Heart right ventricle (tissue), 16 donors: Measurements from ENCODE around the gene MUC22. TPM values are rescaled to one million over a fixed set of nuclear protein-coding genes. Genes with fewer than 3 reads are reported as not detected.

Source experiments
- ATAC-seq, 8 donors: fragments of 200-7000 bp; cut with Tn5 transposase; one replicate each; pipeline ENCODE4 v1.9.1; 2020; ENCODE audit warnings: mild to moderate bottlenecking in 8 of 8, moderate library complexity in 8 of 8, moderate number of reproducible peaks in 1 of 8
- DNase-seq, 2 donors: peaks; one replicate each; pipeline ENCODE4 v3.0.0-alpha.2; 2020
- H3K27ac ChIP-seq, 10 donors: fragments of 200-600 bp; sonication (generic) in 2 of 10; one replicate each; pipeline versions ENCODE4 v1.5.0 to v1.8.0; 2020 to 2022; ENCODE audit warnings: mild to moderate bottlenecking in 3 of 10
- H3K27me3 ChIP-seq, 7 donors: fragments of 200-600 bp; one replicate each; pipeline ENCODE4 v1.8.0; 2021 to 2022; ENCODE audit warnings: mild to moderate bottlenecking in 2 of 7
- H3K36me3 ChIP-seq, 9 donors: fragments of 200-600 bp; sonication (generic) in 1 of 9; one replicate each; pipeline versions ENCODE4 v1.5.0 to v1.8.0; 2020 to 2022; ENCODE audit warnings: mild to moderate bottlenecking in 2 of 9
- H3K4me1 ChIP-seq, 9 donors: fragments of 200-600 bp; sonication (generic) in 1 of 9; one replicate each; pipeline versions ENCODE4 v1.5.0 to v1.8.0; 2020 to 2022; ENCODE audit warnings: mild to moderate bottlenecking in 4 of 9
- H3K4me3 ChIP-seq, 10 donors: fragments of 200-600 bp; sonication (generic) in 2 of 10; one replicate each; pipeline versions ENCODE4 v1.5.0 to v1.8.0; 2020 to 2022; ENCODE audit warnings: mild to moderate bottlenecking in 7 of 10, moderate library complexity in 2 of 10
- H3K9me3 ChIP-seq, 11 donors: fragments of 200-600 bp in 10 of 11; sonication (generic) in 2 of 11; one replicate each; pipeline versions ENCODE4 v1.5.0 to v1.8.0; 2013 to 2022; ENCODE audit warnings: mild to moderate bottlenecking in 2 of 11, control low read depth in 1 of 11, moderate library complexity in 1 of 11
- CTCF ChIP-seq, 9 donors: fragments of 200-600 bp; sonication (generic) in 2 of 9; IDR thresholded peaks; one replicate each; pipeline versions ENCODE4 v1.5.0 to v1.8.0; 2021 to 2022; ENCODE audit warnings: antibody characterized with exemption in 9 of 9, mild to moderate bottlenecking in 5 of 9, moderate library complexity in 1 of 9
- WGBS, 2 donors: extraction: QIAGEN DNeasy Blood & Tissue Kit; methylation state at CpG; one replicate each; pipeline ENCODE4 v1.1.7; 2013; ENCODE audit warnings: inconsistent platforms in 1 of 2; 5-methylcytosine and 5-hydroxymethylcytosine counted together
- intact Hi-C, 10 donors: fragments of 100-400 bp; cut with DNase I; formaldehyde crosslinking; loops; one replicate each; pipeline versions ENCODE4 v1.11.1 to v1.14.2; 2022
- polyA plus RNA-seq, 2 donors: library from polyadenylated mRNA; stranded (reverse); fragments of 200-250 nt; gene quantifications; one replicate each; pipeline ENCODE4 v1.2.3, GENCODE V29; 2013
- total RNA-seq, 10 donors: library from RNA; stranded (reverse); fragmentation: NEBNext Ultra II Directional in 3 of 10; extraction: Animal tissue kit (Norgen Biotek cat#: 25700) in 3 of 10; gene quantifications; one replicate each; pipeline versions ENCODE4 v1.2.1 to v1.2.4, GENCODE V29; 2021 to 2023
- donor health status: Arrhythmogenic right ventricular cardiomyopathy.
- donor health status: ischemic (EF 13 %, LVEDD 7.1; RV severe dilation, severe dysfunction).
- donor health status: healthy with polysubstance abuse.
- donor health status: DM: no; HTN: yes; CAD: no.
- donor health status: DM: no; HTN: no; CAD: no.
- donor health status: ischemic (EF 25% LVEDD 6.9; RV normal size, moderate dysfunction).
- donor health status: ischemic (EF 25% LVEDD 5.7; RV mildly dilated, moderate dysfunction).
- donor health status: healthy.
- donor health status: DM: yes; HTN: yes; CAD: no.
- donor health status: Ischemic cardiomyopathy.
- donor health status: ischemic (EF 35%, LVEDD 5.7; RV mildly dilated, moderate dysfunction).
- donor health status: nonischemic (EF 11% LVEDD 7.7; RV severe dilation, severe dysfunction).
- donor health status: DM: yes; HTN: yes; CAD: no.
- donor health status: PGD.
- donor health status: ischemic (EF 29% LVEDD 5.4; RV normal size, mild dysfunction).
- donor health status: nonischemic (EF 23%, LVEDD 6.1; RV moderate dilation, normal function).

The MUC22 gene
- total and polyA plus RNA-seq, 12 donors: under 0.01 to 0.64 (median 0.24) TPM

GRCh38 chr6:31068669-31069340 lies 58.5 kb downstream of the MUC22 start:
- no peaks in the 10 kb centered on the region for H3K9me3 ChIP-seq
- peak; percentile 74 to 81 for DNase-seq
- H3K4me1 ChIP-seq: peaks cover 0 to 13% (median 0%) of the 10 kb centered on the region in 9 donors
- intact Hi-C loops: loop anchor here in 4 of 10 donors (1.0 to 5.0 kb wide), 4 partner anchors 152 to 242 kb away; partner anchors contain the start of gene VARS2 (in 1 of the 4)
- ATAC-seq: peak; percentile 77 to 93 (median 84)
- H3K4me3 ChIP-seq: no peak overlapping the region
- no peaks in the 10 kb centered on the region for H3K27me3 ChIP-seq
- H3K27ac ChIP-seq: no peak overlapping the region
- TF ChIP-seq CTCF (IDR thresholded peaks at IDR 0.05): peak; percentile 67 to 91 (median 86)
- 47 to 48% methylated on average over 13 of the region's 13 CpGs for WGBS, 2 donors
- no peaks in the 10 kb centered on the region for H3K36me3 ChIP-seq

GRCh38 chr6:31070711-31071197 lies 60.5 kb downstream of the MUC22 start:
- Histone ChIP-seq H3K4me3 (no peak overlapping the region), H3K9me3 (no peaks in the 10 kb centered on the region), H3K27me3 (no peaks in the 10 kb centered on the region), H3K27ac (no peak overlapping the region), H3K4me1 (peaks cover 0 to 13% (median 0%) of the 10 kb centered on the region in 9 donors), H3K36me3 (no peaks in the 10 kb centered on the region)
- DNase-seq: peak in 1 of 2 donors; percentile 36
- peak; percentile 66 to 92 (median 84) for ATAC-seq
- TF ChIP-seq CTCF (IDR thresholded peaks at IDR 0.05): peak in 8 of 9 donors; percentile 15 to 64 (median 39)
- 38 to 40% methylated on average over 6 of the region's 6 CpGs for WGBS, 2 donors
- intact Hi-C loops: loop anchor here in 6 of 10 donors (1.0 to 5.0 kb wide), 6 partner anchors 153 to 248 kb away; partner anchors contain the start of gene VARS2 (in 3 of the 6)

GRCh38 chr6:31074401-31074800 lies 64.1 kb downstream of the MUC22 start:
- Histone ChIP-seq H3K27ac (no peak overlapping the region), H3K4me3 (no peak overlapping the region), H3K36me3 (no peaks in the 10 kb centered on the region), H3K9me3 (no peaks in the 10 kb centered on the region), H3K27me3 (no peaks in the 10 kb centered on the region), H3K4me1 (peaks cover 0 to 15% (median 2%) of the 10 kb centered on the region in 9 donors)
- DNase-seq (no peak), ATAC-seq (no peak)
- WGBS, 2 donors: 83 to 91% methylated on average over 4 of the region's 4 CpGs
- intact Hi-C loops: loop anchor here in 4 of 10 donors (5.0 kb wide), 4 partner anchors 157 to 252 kb away; partner anchors contain the start of gene VARS2 (in 1 of the 4)
- TF ChIP-seq CTCF (IDR thresholded peaks at IDR 0.05): no peak

- peaks cover 0 to 22% (median 7%) of the 10 kb centered on the region in 9 donors for H3K4me1 ChIP-seq
- H3K4me3 ChIP-seq: no peak overlapping the region
- H3K9me3 ChIP-seq: no peaks in the 10 kb centered on the region
- no peak for TF ChIP-seq CTCF (IDR thresholded peaks at IDR 0.05)
- intact Hi-C loops: loop anchor here in 3 of 10 donors (5.0 kb wide), 3 partner anchors 153 to 253 kb away; no protein-coding TSS in a partner anchor
- DNase-seq (no peak), ATAC-seq (no peak)
- H3K27ac ChIP-seq: no peak overlapping the region
- no peaks in the 10 kb centered on the region for H3K36me3 ChIP-seq
- H3K27me3 ChIP-seq: no peaks in the 10 kb centered on the region
- WGBS, 2 donors: 93 to 96% methylated on average over 1 of the region's 1 CpG
Measured at GRCh38 chr6:31075528-31075927, 65.3 kb downstream of the MUC22 start.
